HepG2 (cell line): ENCODE data around the gene MLLT11. TPM values are rescaled to one million over a fixed set of nuclear protein-coding genes. Genes with fewer than 3 reads are reported as not detected.
A peak's percentile ranks its signal among the peaks of the same experiment; 100 is the strongest.

Experiments used
- ARHGAP35 ChIP-seq: sonication (generic); formaldehyde crosslinking; IDR thresholded peaks from 2 replicates; pipeline ENCODE4 v1.9.0; 2022; ENCODE audit warnings: mild to moderate bottlenecking, inconsistent platforms, moderate library complexity, missing genetic modification reagents, borderline replicate concordance
- BORCS8-MEF2B ChIP-seq: sonication (generic); formaldehyde crosslinking; IDR thresholded peaks from 2 replicates; pipeline ENCODE4 v1.8.0; 2022; ENCODE audit warnings: mild to moderate bottlenecking, missing genetic modification reagents
- CCDC6 ChIP-seq: sonication (generic); formaldehyde crosslinking; IDR thresholded peaks from 2 replicates; pipeline ENCODE4 v1.8.1; 2022; ENCODE audit warnings: mild to moderate bottlenecking, missing genetic modification reagents, moderate library complexity
- DPF2 ChIP-seq: sonication (generic); formaldehyde crosslinking; IDR thresholded peaks from 2 replicates; pipeline ENCODE4 v1.4.0; 2020; ENCODE audit warnings: mild to moderate bottlenecking, low read depth, missing genetic modification reagents, borderline replicate concordance
- ELF4 ChIP-seq: sonication (generic); formaldehyde crosslinking; IDR thresholded peaks from 2 replicates; pipeline ENCODE4 v1.5.0; 2020; ENCODE audit warnings: missing genetic modification reagents, mild to moderate bottlenecking, moderate library complexity, borderline replicate concordance
- KDM5A ChIP-seq: fragments of 200-600 bp; sonication (generic); IDR thresholded peaks from 2 replicates; pipeline ENCODE4 v1.7.0; 2018; ENCODE audit warnings: antibody characterized with exemption, mild to moderate bottlenecking, low read length, borderline replicate concordance
- KLF13 ChIP-seq: sonication (generic); formaldehyde crosslinking; IDR thresholded peaks from 2 replicates; pipeline ENCODE4 v1.4.0; 2020; ENCODE audit warnings: mild to moderate bottlenecking, missing genetic modification reagents
- KLF9 ChIP-seq: IDR thresholded peaks from 2 replicates; pipeline ENCODE4 v1.6.1; 2016; ENCODE audit warnings: low read depth
- PAX8 ChIP-seq: sonication (generic); formaldehyde crosslinking; IDR thresholded peaks from 2 replicates; pipeline ENCODE4 v1.8.0; 2022; ENCODE audit warnings: mild to moderate bottlenecking, missing genetic modification reagents, borderline replicate concordance
- PLSCR1 ChIP-seq: sonication (generic); formaldehyde crosslinking; IDR thresholded peaks from 2 replicates; pipeline ENCODE4 v1.5.0; 2020; ENCODE audit warnings: missing genetic modification reagents, mild to moderate bottlenecking, borderline replicate concordance
- RAD51 ChIP-seq: fragments of 450-650 bp; IDR thresholded peaks from 2 replicates; pipeline ENCODE4 v1.6.1; 2016; ENCODE audit warnings: borderline replicate concordance
- RBM39 ChIP-seq: fragments of 200-400 bp; formaldehyde crosslinking; IDR thresholded peaks from one replicate; pipeline ENCODE4 v1.6.1; 2018; ENCODE audit warnings: antibody characterized with exemption, mild to moderate bottlenecking, low read depth, low read length; ENCODE audit not compliant: poor library complexity, severe bottlenecking
- RERE ChIP-seq: IDR thresholded peaks from 2 replicates; pipeline ENCODE4 v1.6.1; 2016; ENCODE audit warnings: low read depth, missing genetic modification reagents, missing compliant biosample characterization
- SALL2 ChIP-seq: sonication (generic); formaldehyde crosslinking; IDR thresholded peaks from 2 replicates; pipeline ENCODE4 v1.8.1; 2023; ENCODE audit warnings: mild to moderate bottlenecking, missing genetic modification reagents, inconsistent platforms
- ZFX ChIP-seq: sonication (generic); formaldehyde crosslinking; IDR thresholded peaks from 2 replicates; pipeline ENCODE4 v1.4.0; 2020; ENCODE audit warnings: mild to moderate bottlenecking, low read depth, missing genetic modification reagents, moderate library complexity
- ZMYM2 ChIP-seq: sonication (generic); formaldehyde crosslinking; IDR thresholded peaks from 2 replicates; pipeline ENCODE4 v1.8.0; 2022; ENCODE audit warnings: mild to moderate bottlenecking, missing genetic modification reagents
- ZNF17 ChIP-seq: sonication (generic); formaldehyde crosslinking; IDR thresholded peaks from 2 replicates; pipeline ENCODE4 v1.5.0; 2020; ENCODE audit warnings: mild to moderate bottlenecking, missing genetic modification reagents
- ZNF260 ChIP-seq: sonication (generic); formaldehyde crosslinking; IDR thresholded peaks from 2 replicates; pipeline ENCODE4 v1.4.0; 2020; ENCODE audit warnings: missing genetic modification reagents, low read depth, mild to moderate bottlenecking, borderline replicate concordance
- ZNF468 ChIP-seq: sonication (generic); formaldehyde crosslinking; IDR thresholded peaks from 2 replicates; pipeline ENCODE4 v1.8.0; 2022; ENCODE audit warnings: mild to moderate bottlenecking, moderate library complexity, missing genetic modification reagents
- ZNF484 ChIP-seq: sonication (generic); formaldehyde crosslinking; IDR thresholded peaks from 2 replicates; pipeline ENCODE4 v1.5.1; 2020; ENCODE audit warnings: mild to moderate bottlenecking, low read depth, missing genetic modification reagents, borderline replicate concordance
- ZNF547 ChIP-seq: sonication (generic); formaldehyde crosslinking; IDR thresholded peaks from 2 replicates; pipeline ENCODE4 v1.5.1; 2020; ENCODE audit warnings: mild to moderate bottlenecking, missing genetic modification reagents
- ZNF740 ChIP-seq: sonication (generic); formaldehyde crosslinking; IDR thresholded peaks from 2 replicates; pipeline ENCODE4 v1.4.0; 2020; ENCODE audit warnings: missing genetic modification reagents
- ZSCAN20 ChIP-seq: sonication (generic); formaldehyde crosslinking; IDR thresholded peaks from 2 replicates; pipeline ENCODE4 v1.4.0; 2020; ENCODE audit warnings: missing genetic modification reagents, mild to moderate bottlenecking, borderline replicate concordance
- ZSCAN30 ChIP-seq: sonication (generic); formaldehyde crosslinking; IDR thresholded peaks from 2 replicates; pipeline ENCODE4 v1.5.0; 2020; ENCODE audit warnings: mild to moderate bottlenecking, missing genetic modification reagents
- polyA plus RNA-seq, 8 experiments: library from polyadenylated mRNA; depleted of rRNA in 3 of 8; stranded (reverse) in 7 of 8; unstranded in 1 of 8; fragments of >200 nt; fragmentation: Illumina TruSeq in 4 of 8; extraction: Trizol in 4 of 8; gene quantifications; 2 replicates each; pipeline versions ENCODE4 v1.2.1 to v1.2.3, GENCODE V29; 2011 to 2016; ENCODE audit warnings: low read depth in 4 of 8, missing spikeins in 1 of 8, mixed read lengths in 1 of 8; ENCODE audit not compliant: insufficient read depth in 1 of 8
- total RNA-seq, 5 experiments: library from RNA; depleted of rRNA; stranded (reverse); fragments of >200 nt; fragmentation: Illumina TruSeq; extraction: Trizol; gene quantifications; 2 replicates each; pipeline ENCODE4 v1.2.3, GENCODE V29; 2016; ENCODE audit warnings: low read depth in 1 of 5

The MLLT11 gene
- total and polyA plus RNA-seq, 2 of the 13 experiments (the other 11 are each of a cell fraction or from before 2014, with no cell fraction given): 0.21 to 0.22 TPM

GRCh38 chr1:151012684-151013471 lies 47.3 kb upstream of the MLLT11 start (continued):
- no peak for TF ChIP-seq RBM39
- TF ChIP-seq ZNF484 (CRISPR knock-in tag): no peak
- peak; percentile 97 for TF ChIP-seq ZMYM2 (CRISPR knock-in tag)
- no peak for TF ChIP-seq PAX8
- TF ChIP-seq ZNF547: 0 out of 2 replicates have a peak, but pooled peaks have one; percentile 61
- TF ChIP-seq PLSCR1 (CRISPR knock-in tag): no peak
- peak; percentile 58 for TF ChIP-seq ZFX (CRISPR knock-in tag)
- TF ChIP-seq ZNF17 (CRISPR knock-in tag): no peak
- no peak for TF ChIP-seq KLF13 (CRISPR knock-in tag)
- 0 out of 2 replicates have a peak, but pooled peaks have one; percentile 32 for TF ChIP-seq BORCS8-MEF2B (CRISPR knock-in tag)
- no peak for TF ChIP-seq ZNF740 (CRISPR knock-in tag)
- no peak for TF ChIP-seq ELF4
- no peak for TF ChIP-seq SALL2 (CRISPR knock-in tag)
- TF ChIP-seq RAD51: no peak
- TF ChIP-seq CCDC6 (CRISPR knock-in tag): no peak; the same call in 1 of the 2 replicates
- no peak for TF ChIP-seq KLF9 (CRISPR knock-in tag)
- peak; percentile 85 for TF ChIP-seq DPF2 (CRISPR knock-in tag)
- no peak for TF ChIP-seq ZNF260
- TF ChIP-seq ZNF468 (CRISPR knock-in tag): no peak
- no peak; the same call in 1 of the 2 replicates for TF ChIP-seq RERE
- TF ChIP-seq ZSCAN30 (CRISPR knock-in tag): no peak
- TF ChIP-seq ZSCAN20 (CRISPR knock-in tag): 0 out of 2 replicates have a peak, but pooled peaks have one; percentile 12
- TF ChIP-seq KDM5A: no peak
- TF ChIP-seq ARHGAP35 (CRISPR knock-in tag): no peak
